ENCODE measurements around the gene HOXB9. TPM values are rescaled to one million over a fixed set of nuclear protein-coding genes. Genes with fewer than 3 reads are reported as not detected.
A peak's percentile ranks its signal among the peaks of the same experiment; 100 is the strongest.

The HOXB9 gene
- total RNA-seq, 1 donor from 2014 or later, result 0.58 TPM

DNA sequence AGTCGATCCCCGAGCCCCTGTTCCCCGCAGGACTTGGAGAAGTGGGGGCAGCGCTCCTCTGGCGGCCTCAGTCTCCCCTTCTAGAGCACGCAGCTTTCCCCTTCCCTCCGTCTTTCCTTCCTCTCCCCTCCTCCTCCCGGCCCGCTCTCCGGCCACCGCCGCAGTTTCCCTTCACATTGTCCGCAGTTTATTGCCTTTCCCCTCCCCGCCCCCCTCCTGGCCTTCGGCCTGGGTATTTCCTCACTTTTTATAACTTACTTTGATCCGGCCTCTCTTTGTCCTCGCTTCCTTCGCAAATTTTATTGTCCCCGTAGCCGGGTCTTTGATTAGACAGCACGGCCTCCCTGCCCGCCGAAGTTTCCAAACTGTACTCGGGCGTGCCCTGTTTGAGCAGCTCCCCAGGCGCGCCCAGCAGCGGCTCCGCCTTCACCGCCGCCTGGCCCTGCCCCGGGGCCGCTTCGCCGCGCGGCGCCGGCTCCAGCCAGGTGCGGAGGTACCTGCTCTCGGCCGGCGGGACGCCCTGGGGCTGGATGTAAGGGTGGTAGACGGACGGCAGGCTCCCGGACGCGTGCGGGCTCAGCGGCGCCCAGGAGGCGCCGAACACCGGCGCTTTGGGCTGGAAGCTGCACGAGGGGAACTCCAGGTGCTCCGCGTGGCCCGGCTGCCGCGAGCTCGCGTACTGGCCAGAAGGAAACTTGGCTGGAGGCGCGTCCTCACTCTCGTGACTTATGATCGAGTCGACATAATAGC lies 488 bp downstream of the HOXB9 start:
- no peak for DNase-seq (ENCODE audit: low spot score)

DNA sequence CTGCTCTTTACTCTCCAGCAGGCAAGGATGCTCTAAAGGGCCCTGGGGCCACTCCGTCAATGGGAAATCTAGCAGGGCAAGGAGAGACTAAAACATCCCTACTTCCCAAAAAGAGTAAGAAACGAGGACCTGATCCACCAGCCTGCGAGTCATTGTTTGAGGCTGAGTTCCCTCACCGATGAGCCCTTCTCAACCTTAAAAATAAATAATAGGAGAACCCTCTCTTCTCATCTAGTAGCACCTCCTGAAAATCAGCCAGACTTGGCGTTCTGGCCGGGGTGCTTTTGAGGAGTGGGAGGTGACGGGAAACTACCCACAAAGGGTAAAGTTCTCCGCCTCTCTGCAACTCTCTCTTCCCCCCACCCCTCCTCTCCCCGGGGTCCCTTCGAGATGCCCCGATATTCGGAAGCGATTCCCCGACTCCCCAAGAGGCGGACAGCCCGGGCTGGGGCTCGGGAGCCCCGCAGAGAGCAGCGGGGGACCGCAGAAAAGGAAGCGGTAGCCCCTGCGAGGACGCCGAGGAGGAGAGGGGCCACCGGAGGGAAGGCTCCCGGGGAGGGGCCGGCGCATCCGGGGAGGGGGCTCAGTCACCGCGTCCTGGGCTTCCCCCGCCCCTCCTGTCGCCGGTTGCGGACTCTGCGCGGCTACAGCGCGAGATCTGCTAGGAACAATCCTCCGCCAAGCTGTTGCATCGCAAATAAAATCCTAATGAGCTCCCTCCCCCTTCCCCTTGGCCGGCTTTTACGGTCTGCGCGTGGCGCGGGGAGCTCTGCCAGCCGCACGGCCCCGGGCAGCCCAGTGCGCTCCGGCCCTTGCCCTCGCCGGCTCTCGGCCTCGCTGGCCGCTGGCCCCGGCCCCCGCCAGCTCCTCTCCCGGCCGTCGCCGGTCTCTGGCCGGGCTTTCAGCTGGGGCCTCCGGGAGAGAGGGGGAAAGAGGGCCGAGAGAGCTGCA lies 1.3 kb downstream of the HOXB9 start:
- no peak for DNase-seq (ENCODE audit: low spot score)

DNA sequence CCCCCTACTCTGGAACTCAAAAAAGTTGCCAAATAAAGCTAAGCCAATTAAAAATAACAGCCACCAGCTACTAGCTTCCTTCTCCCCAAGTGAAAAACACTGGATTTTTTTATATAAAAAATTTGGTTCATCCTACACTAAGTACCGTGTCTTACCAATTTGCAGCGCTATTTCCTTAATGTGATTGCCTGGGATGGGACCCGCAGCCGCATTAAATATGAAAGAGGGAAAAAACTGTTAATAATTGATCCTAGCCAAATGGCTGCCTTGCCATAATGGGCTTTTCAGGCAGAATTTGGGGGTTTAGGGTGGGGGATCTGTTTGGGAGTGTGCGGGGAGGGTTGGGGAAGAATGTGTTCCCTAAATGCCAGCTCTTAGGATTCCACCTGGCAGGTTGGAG lies 2.0 kb downstream of the HOXB9 start:
- DNase-seq (ENCODE audit: low spot score), result no peak

DNA sequence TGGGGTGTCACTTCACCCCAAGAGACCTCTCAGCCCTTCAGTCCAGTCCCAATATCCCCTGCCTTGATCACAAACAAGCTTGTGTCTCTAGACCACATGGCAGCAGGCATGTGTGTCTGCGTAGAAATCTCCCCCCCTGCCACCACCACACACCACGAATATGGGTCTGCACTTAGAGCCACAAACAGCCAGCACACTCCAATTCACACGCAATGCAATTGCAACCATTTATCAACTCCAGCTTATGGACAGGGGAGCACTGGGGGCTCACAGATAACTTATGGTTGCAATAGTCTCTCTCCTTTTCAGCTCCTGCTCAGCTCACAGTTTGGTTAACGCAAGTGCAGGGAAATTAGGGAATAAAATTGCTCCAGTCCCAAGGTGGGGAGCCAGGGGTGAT lies 2.6 kb downstream of the HOXB9 start:
- DNase-seq (ENCODE audit: low spot score), result no peak

DNA sequence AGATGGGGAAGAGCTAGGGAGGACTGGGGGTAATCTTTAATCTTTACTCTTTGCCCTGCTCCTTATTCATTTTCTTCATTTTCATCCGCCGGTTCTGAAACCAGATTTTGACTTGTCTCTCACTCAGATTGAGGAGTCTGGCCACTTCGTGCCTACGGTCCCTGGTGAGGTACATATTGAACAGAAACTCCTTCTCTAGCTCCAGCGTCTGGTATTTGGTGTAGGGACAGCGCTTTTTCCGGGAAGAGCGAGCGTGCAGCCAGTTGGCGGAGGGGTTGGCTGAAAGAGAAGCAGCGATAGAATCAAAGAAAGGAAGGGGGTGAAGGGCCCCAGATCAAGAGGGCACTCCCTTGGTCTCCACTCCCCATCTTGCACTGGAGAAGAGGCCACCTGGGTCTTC lies 3.3 kb downstream of the HOXB9 start:
- no peak for DNase-seq (ENCODE audit: low spot score)

DNA sequence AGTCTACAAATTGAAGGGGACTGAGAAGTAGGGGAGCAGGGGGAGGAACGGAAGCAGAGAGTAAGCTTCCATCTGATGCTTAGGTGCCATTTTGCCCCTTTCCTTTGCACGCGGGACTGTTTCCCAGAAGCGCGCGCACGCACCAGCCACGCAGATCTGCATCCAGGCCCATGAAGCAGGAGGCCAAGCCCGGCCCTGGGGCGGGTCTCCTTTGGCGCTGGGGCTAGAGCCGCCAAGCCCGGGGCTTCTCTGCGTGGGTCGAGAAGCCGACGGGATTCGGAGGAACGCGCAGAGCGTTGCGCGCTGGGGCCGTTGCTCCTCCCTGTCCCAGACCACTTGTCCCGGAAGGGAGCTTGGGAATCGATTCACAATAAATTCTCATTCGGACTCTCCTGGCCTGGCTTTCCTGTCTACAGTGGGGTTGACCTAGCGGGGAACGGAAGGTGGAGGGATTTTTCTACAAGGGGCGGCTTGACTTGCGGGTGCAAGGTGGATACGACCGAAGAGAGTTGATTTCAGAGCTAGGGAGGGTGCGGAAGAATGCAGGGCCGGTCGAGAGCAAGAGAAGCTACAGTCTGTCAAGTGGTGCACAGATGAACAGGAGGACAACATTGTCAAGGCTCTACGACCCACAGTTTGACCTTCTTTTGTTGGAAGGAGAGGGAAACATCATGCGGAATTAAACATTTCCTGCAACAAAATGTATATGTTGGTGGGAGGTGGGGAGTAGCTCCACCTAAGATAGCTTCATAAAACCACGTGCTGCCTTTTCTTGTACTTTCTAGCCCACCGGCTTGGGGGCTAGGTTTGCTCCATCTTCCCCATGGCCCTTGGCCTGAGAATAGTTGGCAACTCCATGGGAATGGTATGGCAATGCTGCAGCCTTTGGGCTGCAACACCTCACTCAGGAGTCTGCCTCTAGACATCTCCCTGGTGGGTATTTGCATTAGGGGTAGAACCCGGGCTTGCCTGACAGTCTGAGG lies 4.5 kb downstream of the HOXB9 start:
- DNase-seq (ENCODE audit: low spot score), result no peak

DNA sequence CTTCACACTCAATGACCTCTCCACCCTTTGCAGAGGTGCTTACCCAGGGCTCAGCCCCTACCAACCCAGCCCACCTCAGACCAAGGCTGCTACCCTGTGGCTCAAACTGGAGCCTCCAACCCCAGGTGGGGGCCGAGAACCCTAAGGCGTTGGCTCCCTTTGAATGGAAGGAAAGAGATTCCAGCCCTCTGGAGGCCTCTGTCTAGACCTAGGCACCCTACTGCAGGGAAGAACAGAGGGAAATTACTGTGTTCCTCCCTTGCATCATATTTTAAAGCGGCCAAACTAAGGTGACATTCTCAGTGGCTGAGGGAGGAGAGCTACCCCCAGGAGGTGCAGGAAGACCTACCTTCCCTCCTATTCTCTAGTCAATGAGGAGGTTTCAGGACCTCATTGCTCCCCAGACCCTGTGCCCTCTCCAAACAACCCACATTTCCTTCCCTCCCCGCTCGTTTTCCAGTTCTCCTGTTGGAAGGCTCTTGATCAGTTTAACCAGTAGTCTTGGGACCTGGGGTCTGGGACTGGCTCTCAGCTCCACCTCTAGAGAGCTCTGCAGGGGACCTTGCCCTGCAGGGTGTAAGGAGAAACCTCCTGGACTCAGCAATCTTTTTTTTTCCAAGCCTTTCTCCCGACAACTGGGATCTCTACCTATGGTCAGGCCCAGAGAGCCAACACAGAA lies 5.6 kb downstream of the HOXB9 start:
- DNase-seq (ENCODE audit: low spot score), result no peak

DNA sequence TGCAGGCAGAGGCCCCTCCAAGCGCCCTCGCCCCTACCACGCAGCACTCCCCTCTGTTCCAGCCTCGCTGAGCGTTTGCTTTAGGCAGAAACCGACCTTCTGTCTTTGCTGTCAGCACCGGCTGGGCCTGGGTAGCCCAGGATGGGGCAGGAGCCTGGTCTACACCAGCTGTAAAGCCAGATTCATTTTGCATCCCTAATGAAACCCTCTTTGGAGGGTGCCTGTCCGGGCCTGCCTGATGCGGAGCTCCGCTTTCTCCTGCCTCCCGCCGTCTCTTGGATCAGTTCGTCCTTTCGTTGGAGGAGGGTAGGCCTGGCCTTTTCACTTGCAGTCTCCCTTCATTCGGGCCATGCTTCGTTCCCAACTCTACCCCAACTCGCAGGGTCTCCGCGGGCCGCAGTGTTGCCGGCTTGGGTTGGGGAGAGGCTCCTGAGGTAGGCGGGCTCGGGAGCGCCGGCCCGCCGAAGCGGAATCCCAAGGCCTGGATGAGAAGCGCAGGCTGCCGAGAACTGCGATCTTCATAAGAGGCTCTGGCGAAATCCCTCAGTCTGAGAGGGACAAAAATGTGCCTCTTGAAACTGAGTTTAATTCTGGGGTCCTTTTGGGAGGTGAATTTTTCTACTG lies 6.2 kb downstream of the HOXB9 start:
- DNase-seq (ENCODE audit: low spot score), result no peak

DNA sequence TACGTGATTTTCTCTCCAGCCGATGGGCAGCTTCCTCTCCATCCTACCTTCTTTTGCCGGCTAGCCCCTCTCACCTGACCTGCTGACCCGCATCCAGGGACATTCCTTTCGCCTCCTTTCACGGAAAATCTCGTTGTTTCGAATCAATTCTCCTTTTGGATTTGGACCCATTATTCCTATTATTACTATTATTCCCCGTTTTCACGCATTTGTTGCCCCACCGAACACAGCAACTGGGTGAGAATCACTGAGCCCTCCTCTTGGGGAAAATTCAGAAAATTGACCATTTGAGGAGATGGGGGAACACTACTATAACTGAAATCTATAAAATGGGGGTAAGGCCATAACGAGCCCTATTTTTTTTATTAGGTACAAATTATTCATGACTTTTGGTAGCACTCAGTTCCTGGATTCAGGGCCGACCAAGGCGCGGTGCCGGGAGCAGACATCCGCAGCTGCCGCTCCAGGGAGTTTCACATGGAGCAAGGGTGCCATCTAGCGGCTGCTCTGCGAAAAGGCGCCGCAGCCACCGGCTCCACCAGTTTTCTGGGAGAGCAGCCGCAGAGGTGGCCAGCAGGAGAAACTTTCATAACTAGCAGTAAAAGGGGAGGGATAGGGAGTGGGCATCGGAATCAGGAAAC lies 7.8 kb downstream of the HOXB9 start:
- peak; percentile 94 for DNase-seq (ENCODE audit: low spot score)

DNA sequence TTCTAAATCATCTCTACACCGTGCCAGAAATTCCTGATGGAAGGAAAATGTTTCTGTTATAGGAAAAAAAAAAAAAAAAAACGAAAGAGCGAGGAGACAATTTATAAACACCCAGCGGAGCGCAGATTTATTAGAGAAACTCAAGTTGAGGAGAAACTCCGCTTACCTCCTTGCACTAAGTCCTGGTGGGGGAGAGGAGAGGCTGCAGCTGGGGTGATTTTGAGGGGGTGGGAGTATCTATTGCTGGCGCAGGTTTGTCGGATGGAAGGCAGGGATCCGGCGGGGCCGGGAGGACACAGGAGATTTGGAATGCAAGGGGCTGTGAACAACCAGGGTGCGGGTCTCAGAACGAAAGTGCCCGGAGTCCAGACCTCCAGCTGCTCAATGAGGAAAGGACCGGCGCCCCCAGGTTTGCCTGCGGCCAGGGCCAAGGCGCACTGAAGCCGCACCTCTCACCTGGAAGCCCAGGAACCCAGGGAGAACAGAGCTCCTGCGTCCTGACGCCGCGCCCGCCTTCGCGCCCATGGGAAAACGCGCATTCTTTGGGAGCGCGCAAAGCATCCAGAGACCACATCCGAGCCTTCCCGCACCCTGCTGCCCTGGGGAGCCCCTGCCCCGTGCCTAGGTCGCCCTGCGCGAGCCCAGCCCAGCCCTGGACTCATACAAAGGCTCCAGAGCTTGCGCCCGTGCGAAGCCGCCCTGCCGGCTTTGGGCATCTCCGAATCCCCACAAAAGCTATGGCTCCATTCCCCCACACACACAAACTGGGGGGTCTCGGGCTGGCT lies 8.5 kb downstream of the HOXB9 start:
- no peak for DNase-seq (ENCODE audit: low spot score)

DNA sequence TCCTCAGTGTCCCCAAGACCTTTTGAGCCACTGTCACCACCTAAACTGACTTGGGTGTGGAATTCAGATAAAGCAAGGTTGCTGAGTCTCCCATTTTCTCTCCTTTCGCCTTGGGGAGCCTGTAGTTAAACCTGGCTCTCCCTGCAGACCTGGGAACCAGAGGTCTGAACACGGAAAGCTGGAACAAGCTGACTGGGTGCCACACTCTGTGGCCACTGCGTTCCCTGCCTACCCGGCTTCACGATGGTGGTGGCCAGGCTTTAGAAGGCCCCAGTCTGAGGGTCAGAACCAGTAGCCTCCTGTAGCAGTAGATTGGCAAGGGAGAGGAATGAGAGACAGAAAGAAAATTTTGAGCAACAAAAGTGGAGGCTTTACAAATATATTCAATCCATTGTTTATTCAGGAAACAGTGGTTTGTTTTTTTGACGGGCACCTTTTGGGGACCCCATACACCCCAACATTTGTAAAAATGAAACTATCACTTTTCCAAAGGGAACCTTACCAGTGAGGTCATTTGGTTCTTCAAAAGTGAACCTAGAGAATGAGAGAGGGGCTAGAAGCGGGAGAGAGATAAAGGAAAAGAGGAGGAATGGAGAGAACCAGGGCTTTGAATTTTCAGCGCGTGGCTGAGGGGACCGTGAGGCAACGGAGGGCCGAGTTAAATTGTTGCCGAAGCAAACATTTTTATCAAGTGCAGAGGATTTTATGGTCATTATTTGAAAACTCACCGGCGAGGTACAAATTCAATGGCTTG lies 9.3 kb downstream of the HOXB9 start:
- no peak for DNase-seq (ENCODE audit: low spot score)

DNA sequence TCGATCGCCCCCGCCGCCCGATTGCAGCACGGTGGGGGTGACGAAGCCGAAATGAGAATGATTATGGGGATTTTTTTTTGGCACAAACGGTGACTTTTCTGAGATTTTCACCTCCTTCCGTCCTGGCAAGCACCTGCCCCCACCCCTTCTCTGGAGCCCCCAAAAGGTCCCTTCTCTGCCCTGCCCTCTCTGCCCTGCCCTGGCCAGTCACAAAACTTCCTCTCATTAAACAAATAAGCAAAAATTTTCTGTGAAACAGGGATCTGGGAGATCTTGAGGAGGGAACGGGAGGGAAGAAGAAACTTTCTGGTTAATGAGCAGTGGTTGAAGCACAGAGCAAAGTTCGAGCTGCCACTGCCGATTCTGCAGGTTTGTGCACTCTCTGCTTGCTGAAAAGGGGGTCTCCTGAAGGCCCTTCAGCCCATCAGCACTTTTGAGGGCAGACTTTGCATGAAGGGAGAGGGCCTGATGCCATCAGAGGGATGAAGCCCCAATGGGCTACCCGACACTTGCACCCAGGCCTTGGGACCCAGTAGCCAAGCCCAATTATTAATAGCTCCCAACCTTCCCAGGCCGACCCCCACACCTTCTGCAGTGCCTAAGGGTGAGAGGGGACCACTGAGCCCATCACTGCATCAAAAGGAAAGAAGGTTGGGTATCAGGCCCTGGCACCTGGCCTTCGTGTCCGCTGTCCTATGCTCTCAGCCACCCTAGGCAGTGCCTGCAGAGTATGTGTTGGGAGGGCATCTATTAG lies 10.0 kb downstream of the HOXB9 start:
- no peak for DNase-seq (ENCODE audit: low spot score)

DNA sequence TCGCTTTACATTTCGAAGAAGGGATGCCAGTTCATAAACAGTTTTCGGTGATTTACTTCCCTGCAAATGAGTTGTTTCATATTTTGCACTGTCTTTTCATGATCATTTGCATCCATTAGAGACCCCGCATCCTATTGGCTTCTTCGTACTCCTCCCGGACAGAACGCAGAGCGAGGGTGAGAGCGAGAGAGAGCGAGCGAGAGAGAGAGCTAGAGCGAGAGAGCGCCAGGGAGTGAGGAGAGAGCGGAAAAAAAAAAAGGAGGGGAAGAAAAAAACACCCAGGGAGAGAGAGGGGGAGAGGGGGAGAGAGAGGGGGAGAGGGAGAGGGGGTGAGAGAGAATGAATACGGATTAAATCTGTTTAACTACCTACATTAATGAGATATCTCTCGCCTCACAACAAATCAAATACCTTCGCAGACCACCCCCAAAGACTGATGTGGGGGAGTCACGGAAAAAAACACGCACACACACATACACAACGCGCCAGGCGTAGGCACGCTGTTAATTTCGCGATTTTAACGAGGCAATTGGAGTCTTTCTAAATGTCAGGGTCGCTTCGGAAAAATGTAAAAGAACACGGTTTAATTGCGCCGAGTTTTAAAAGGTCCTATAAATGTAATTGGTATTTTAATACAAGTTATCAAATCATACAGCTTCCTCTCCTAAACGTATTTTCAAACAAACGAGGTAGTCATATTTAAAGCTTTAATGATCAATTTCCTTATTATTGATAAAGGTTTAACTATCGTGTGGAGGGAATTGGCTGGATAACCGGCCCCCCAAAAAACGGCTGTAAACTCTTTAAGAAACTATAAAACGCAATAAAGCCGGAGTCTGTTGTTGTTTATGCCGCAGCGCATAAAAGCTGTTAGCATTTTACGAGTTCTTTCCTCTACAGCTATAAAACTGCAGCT lies 10.9 kb downstream of the HOXB9 start, which contains the start of gene HOXB8:
Gene HOXB8 (minus strand): TSS at position 246 of the 916 bp plus-strand sequence. CDS start 588 bp downstream, outside the sequence.
- no peak for DNase-seq (ENCODE audit: low spot score)

DNA sequence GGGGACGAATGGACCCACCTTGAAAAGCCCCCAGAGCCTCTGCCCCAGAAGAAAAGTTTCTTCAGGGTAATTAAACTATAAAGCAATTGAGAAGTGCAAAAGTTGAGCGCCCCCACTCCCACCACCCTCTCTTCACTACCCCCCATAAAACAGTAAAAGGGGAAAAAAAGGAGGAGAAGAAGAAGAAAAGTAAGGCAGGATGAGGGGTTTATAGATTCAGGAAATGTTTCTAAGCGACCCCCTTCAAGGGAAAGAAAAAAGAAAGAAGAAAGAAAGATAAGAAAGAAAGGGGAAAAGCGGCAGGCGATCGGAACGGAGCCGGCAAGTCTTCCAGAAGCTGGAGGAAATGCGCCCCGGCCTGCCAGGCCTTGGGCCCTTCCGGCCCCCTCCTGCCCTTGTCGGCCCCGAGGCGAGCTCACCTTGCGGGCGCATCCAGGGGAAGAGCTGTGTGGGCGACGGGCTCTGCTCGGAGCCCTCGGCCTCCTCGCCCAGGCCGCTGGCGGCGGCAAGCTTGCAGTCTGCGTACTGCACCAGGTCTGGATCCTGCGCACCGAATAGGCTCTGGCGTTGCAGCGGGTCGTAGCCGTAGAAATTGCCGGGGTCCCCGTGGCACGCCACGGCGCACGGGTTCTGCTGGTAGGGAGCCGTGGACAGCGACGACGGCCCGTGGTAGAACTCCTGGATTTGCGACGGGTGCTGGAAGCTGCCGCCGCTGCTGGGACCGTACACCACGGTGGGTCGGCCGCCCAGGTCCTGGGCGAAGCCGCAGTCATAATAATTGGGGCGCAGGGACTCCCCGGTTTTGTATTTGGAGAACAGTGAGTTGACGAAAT lies 12.1 kb downstream of the HOXB9 start:
- no peak for DNase-seq (ENCODE audit: low spot score)
